ENCODE results near the gene HSPA1A. TPM values are rescaled to one million over a fixed set of nuclear protein-coding genes. Genes with fewer than 3 reads are reported as not detected.

HSPA1A gene
- polyA plus RNA-seq, 1 donor (not counting 4 experiments of a cell fraction or from before 2014, with no cell fraction given) = 110 TPM

DNA sequence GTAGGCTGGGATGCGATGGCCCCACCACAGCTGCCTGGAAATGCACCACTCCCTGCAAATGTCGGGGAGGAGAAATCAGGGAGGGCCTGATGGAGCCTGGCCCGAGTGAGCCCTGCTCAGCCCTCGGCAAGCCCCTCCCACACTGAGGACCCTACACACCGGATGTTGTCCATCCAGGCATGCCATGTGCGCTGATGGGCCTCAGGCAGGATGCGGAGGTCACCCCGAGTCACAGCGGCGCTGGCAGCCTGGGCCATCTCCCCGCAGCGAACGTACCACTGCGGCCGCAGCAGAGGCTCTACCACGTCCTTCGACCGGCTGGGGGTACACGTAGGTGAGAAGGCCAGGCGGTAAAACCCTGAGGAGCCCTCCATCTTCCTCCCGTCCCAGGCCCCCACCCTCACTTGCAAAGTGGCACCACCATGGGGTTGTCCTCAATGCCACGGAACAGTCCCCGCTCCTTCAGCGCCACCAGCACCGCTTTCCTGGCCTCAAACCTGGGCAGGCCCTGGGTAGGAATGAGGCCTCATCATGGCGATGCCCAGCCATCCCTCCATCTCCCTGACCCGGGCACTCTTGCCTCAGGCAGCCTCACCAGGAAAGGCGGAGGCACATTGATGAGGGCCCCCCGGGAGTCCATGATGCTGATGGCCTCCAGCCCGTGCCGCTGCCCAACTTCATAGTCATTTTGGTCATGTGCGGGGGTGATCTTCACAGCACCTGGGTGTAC is 33.1 kb upstream of the HSPA1A start:
- no peak for FAIRE-seq
- dilution Hi-C loops (cut with MboI; ENCODE audit: extremely low pct_ligation_motif_present, low sequenced_read_pairs) = no loop called here
- Histone ChIP-seq H3K27me3 (ENCODE audit: control insufficient read depth, extremely low read depth, insufficient read depth, low read length) (no peaks in the 10 kb centered on the region), H3K9ac (ENCODE audit: control insufficient read depth, extremely low read depth, insufficient read depth, low read length) (no peak overlapping the region), H3K36me3 (ENCODE audit: control insufficient read depth in 2 of 2, extremely low read depth in 1 of 2, insufficient read depth in 2 of 2, low read length in 2 of 2) (peaks cover 37 to 56% of the 10 kb centered on the region in 2 experiments), H3K9me3 (ENCODE audit: control insufficient read depth, low read depth, low read length) (no peaks in the 10 kb centered on the region), H3K4me2 (ENCODE audit: control insufficient read depth, extremely low read depth, insufficient read depth, low read depth, low read length) (no peak overlapping the region), H3K27ac (ENCODE audit: control insufficient read depth, insufficient read depth, low read length) (no peak overlapping the region), H3K4me3 (ENCODE audit: control insufficient read depth in 2 of 3, extremely low read depth in 1 of 3, insufficient read depth in 2 of 3, low read depth in 1 of 3, low read length in 3 of 3) (no peak overlapping the region), H3K9me1 (ENCODE audit: control insufficient read depth, extremely low read depth, insufficient read depth, low read length) (no peaks in the 10 kb centered on the region), H4K20me1 (ENCODE audit: control insufficient read depth, extremely low read depth, insufficient read depth, low read length) (no peaks in the 10 kb centered on the region), H3K4me1 (ENCODE audit: control insufficient read depth, extremely low read depth, insufficient read depth, low read length) (peaks cover 2% of the 10 kb centered on the region), H2AFZ (ENCODE audit: control insufficient read depth, low read length) (no peak overlapping the region), H3K79me2 (ENCODE audit: control insufficient read depth, insufficient read depth, low read length) (no peaks in the 10 kb centered on the region)
- DNase-seq (ENCODE audit: low read depth, low spot score) = no peak
- TF ChIP-seq, protein P1, sequence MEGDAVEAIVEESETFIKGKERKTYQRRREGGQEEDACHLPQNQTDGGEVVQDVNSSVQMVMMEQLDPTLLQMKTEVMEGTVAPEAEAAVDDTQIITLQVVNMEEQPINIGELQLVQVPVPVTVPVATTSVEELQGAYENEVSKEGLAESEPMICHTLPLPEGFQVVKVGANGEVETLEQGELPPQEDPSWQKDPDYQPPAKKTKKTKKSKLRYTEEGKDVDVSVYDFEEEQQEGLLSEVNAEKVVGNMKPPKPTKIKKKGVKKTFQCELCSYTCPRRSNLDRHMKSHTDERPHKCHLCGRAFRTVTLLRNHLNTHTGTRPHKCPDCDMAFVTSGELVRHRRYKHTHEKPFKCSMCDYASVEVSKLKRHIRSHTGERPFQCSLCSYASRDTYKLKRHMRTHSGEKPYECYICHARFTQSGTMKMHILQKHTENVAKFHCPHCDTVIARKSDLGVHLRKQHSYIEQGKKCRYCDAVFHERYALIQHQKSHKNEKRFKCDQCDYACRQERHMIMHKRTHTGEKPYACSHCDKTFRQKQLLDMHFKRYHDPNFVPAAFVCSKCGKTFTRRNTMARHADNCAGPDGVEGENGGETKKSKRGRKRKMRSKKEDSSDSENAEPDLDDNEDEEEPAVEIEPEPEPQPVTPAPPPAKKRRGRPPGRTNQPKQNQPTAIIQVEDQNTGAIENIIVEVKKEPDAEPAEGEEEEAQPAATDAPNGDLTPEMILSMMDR (optimal IDR thresholded peaks at IDR 0.05 in 1 of 3, IDR thresholded peaks at IDR 0.05 in 1 of 3, conservative IDR thresholded peaks at IDR 0.05 in 1 of 3; ENCODE audit: extremely low read depth in 1 of 3, insufficient read depth in 2 of 3, low read length in 3 of 3) = no peak
- TF ChIP-seq EZH2 (IDR thresholded peaks at IDR 0.05; ENCODE audit: low read length) = no peak

DNA sequence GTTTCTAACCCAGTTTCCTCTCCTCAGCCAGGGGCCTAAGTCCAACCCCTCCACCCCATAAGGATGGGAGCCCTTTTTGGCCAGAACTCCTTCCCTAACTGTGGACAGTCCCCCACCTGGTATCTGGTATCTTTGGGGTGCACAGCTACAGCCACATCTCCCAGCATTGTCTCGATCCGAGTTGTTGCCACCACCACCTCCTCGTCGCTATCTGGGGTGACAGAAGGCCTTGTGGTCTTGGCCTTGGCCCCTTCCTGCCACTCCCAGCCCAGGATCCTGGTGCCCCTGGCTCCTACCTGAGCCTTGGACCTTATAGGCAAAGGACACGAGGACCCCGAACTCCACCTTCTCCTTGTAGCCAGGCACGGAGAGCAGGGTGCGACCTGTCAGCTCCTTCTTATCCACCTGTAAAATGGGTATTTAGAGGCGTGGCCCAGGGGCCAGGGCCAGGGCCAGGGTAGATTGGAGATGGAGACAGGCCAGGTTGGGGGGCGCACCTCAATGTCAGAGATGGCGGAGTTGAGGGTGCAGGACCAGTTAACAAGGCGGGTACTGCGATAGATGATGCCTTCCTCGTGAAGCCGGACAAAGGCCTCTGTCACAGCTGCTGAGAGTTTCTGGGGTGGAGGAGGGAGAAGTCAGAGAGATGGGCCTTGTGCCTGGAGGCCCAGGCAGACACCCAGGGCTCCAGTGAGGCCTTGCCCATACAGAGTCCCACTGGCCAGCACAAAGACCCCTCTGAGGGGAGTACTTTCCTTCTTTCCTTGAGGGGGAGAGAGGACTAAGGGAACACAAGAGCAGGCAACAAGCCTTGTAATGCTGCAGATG is 31.0 kb upstream of the HSPA1A start:
- peaks cover 2% of the 10 kb centered on the region for H3K79me2 ChIP-seq (ENCODE audit: control insufficient read depth, insufficient read depth, low read length)
- no peaks in the 10 kb centered on the region for H3K4me1 ChIP-seq (ENCODE audit: control insufficient read depth, extremely low read depth, insufficient read depth, low read length)
- no peaks in the 10 kb centered on the region for H3K9me3 ChIP-seq (ENCODE audit: control insufficient read depth, low read depth, low read length)
- H3K9ac ChIP-seq (ENCODE audit: control insufficient read depth, extremely low read depth, insufficient read depth, low read length) = no peak overlapping the region
- FAIRE-seq (no peak), DNase-seq (ENCODE audit: low read depth, low spot score) (no peak)
- no peak for TF ChIP-seq EZH2 (IDR thresholded peaks at IDR 0.05; ENCODE audit: low read length)
- TF ChIP-seq, protein P1 (optimal IDR thresholded peaks at IDR 0.05 in 1 of 3, IDR thresholded peaks at IDR 0.05 in 1 of 3, conservative IDR thresholded peaks at IDR 0.05 in 1 of 3; ENCODE audit: extremely low read depth in 1 of 3, insufficient read depth in 2 of 3, low read length in 3 of 3) = no peak
- dilution Hi-C loops (cut with MboI; ENCODE audit: extremely low pct_ligation_motif_present, low sequenced_read_pairs) = no loop called here
- H3K9me1 ChIP-seq (ENCODE audit: control insufficient read depth, extremely low read depth, insufficient read depth, low read length) = no peaks in the 10 kb centered on the region
- H3K36me3 ChIP-seq (ENCODE audit: control insufficient read depth in 2 of 2, extremely low read depth in 1 of 2, insufficient read depth in 2 of 2, low read length in 2 of 2) = peaks cover 28 to 48% of the 10 kb centered on the region in 2 experiments
- no peaks in the 10 kb centered on the region for H4K20me1 ChIP-seq (ENCODE audit: control insufficient read depth, extremely low read depth, insufficient read depth, low read length)
- H2AFZ ChIP-seq (ENCODE audit: control insufficient read depth, low read length) = no peak overlapping the region
- no peak overlapping the region for H3K4me2 ChIP-seq (ENCODE audit: control insufficient read depth, extremely low read depth, insufficient read depth, low read depth, low read length)
- no peak overlapping the region for H3K27ac ChIP-seq (ENCODE audit: control insufficient read depth, insufficient read depth, low read length)
- H3K4me3 ChIP-seq (ENCODE audit: control insufficient read depth in 2 of 3, extremely low read depth in 1 of 3, insufficient read depth in 2 of 3, low read depth in 1 of 3, low read length in 3 of 3) = no peak overlapping the region
- no peaks in the 10 kb centered on the region for H3K27me3 ChIP-seq (ENCODE audit: control insufficient read depth, extremely low read depth, insufficient read depth, low read length)
